ENCODE results near the gene KRT222.

The KRT222 gene

DNA sequence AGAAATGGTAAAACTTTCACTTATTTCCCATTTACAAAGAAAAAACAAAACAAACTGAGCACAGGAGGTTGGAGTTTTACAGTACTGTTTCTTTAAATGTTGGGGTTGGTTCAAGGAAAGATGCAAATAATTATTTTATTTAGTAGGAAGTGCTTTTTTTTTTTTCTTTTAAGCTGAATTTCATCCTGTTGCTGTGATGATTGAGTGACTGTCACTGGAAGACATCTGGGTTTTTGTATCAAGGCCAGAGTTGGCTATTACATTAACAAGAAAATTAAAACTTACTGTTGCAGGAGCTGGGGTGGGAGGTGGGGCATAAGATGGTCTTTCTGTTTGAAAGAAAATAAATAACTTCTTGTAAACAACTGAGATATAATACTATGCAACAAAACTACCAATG, 19.7 kb downstream of the KRT222 start:
- peak in 1 of 2 experiments; percentile 13 for DNase-seq
- no peak for TF ChIP-seq GATA1 (IDR thresholded peaks at IDR 0.05; ENCODE audit: low read depth, low read length)
- TF ChIP-seq POLR2A (IDR thresholded peaks at IDR 0.05; ENCODE audit: low read length) = no peak

- TF ChIP-seq GATA1 (IDR thresholded peaks at IDR 0.05; ENCODE audit: low read depth, low read length) (no peak), POLR2A (IDR thresholded peaks at IDR 0.05; ENCODE audit: low read length) (no peak)
- no peak for DNase-seq
These were observed 27.0 kb downstream of the KRT222 start for GRCh38 chr17:40637931-40638330.

DNA sequence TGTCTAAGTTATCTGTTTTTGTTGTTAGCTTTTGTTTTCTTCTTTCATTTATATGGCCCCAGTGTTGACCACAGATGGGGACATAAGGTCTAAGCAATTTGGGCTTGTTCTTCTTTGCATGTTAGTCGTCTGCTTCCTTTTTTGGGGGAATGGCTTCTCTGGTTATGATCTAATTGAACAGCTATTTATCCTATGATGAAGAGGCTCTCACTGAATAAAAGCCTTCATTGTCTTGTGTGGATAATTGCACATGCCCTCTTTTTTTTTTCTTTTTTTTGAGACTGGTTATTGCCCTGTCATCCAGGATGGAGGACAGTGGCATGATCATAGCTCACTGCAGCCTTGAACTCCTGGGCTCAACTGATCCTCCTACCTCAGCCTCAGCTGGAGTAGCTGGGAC, 31.1 kb downstream of the KRT222 start:
- DNase-seq = no peak
- TF ChIP-seq POLR2A (IDR thresholded peaks at IDR 0.05; ENCODE audit: low read length) (no peak), GATA1 (IDR thresholded peaks at IDR 0.05; ENCODE audit: low read depth, low read length) (no peak)

- no peak for TF ChIP-seq POLR2A (IDR thresholded peaks at IDR 0.05; ENCODE audit: low read length)
- DNase-seq = no peak
These were observed 32.8 kb downstream of the KRT222 start for GRCh38 chr17:40632216-40632615.

GRCh38 chr17:40629842-40630241, 35.1 kb downstream of the KRT222 start:
- TF ChIP-seq POLR2A (IDR thresholded peaks at IDR 0.05; ENCODE audit: low read length) = no peak
- TF ChIP-seq GATA1 (IDR thresholded peaks at IDR 0.05; ENCODE audit: low read depth, low read length) = no peak
- no peak for DNase-seq

DNA sequence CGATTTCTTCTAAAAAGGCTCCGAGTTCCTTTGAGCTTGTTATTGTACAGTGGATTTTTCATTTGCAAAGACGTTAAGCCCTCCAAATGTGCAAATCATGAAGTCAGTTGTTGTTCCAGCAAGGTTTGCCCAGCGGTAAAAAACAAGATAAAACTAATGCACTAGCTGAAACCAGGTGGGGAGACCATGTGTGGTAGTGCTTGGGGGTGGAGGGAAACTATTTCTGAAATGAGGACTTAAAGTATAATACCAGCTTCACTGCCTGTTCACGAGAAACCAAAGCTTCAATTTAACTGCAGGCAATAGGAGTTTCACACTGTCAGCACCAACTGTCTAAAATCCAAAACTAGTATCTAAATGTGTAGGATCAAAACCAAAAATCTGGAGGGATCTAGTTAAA, 39.7 kb downstream of the KRT222 start:
- TF ChIP-seq POLR2A (IDR thresholded peaks at IDR 0.05; ENCODE audit: low read length) (no peak), GATA1 (IDR thresholded peaks at IDR 0.05; ENCODE audit: low read depth, low read length) (no peak)
- no peak for DNase-seq

DNA sequence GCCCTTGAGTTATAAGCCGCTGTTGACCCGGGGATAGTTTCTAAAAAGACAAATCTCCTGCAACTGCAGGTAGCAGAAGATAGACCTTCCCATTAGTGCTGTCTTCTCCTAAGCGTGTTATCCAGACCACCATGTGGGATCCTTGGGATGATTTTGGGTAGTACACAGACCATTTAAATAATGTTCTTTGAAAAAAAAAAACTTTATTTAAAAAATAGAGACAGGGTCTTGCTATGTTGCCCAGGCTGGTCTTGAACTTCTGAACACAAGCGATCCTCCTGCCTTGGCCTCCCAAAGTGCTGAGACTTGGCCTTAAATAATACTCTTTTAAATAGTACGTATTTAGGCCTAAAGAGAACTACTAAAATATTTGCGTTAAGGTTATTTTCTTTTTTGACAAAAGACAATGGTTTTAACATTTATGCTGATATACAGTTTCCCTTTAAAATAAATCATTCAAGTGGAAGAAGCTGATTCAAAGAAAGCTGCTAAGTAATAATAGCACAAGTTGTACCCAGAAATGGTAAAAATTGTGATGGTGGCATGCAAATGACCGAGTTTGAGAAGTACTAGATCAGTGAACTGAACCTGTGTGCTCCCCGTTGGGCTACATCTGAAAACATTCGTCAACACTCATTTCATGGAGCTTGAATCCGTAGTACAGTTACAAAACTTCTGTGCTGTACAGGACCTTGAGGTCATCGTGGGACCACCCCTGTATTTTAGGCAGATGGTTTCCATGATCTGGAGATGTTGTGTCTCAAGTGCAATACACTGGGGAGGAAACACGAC, 41.4 kb downstream of the KRT222 start:
- no peak for DNase-seq
- TF ChIP-seq POLR2A (IDR thresholded peaks at IDR 0.05; ENCODE audit: low read length) (no peak), GATA1 (IDR thresholded peaks at IDR 0.05; ENCODE audit: low read depth, low read length) (no peak)

- no peak for DNase-seq
- TF ChIP-seq POLR2A (IDR thresholded peaks at IDR 0.05; ENCODE audit: low read length) (no peak), GATA1 (IDR thresholded peaks at IDR 0.05; ENCODE audit: low read depth, low read length) (no peak)
These were observed 42.5 kb downstream of the KRT222 start for GRCh38 chr17:40622509-40622928.

DNA sequence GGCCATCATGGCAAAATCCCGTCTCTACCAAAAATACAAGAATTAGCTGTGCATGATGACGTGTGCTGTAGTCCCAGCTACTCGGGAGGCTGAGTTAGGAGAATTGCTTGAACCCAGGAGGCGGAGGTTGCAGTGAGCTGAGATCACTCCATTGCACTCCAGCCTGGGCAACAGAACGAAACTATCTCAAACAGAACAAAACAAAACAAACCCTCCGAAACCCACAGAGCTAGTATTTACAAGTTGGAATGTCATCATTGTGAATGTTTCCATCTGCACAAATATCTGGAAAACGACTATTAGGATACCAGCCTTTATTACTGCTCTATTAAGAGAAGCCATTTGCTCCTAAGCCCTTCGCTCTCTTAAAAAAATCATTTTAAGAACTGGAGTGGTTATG, 43.4 kb downstream of the KRT222 start:
- no peak for TF ChIP-seq GATA1 (IDR thresholded peaks at IDR 0.05; ENCODE audit: low read depth, low read length)
- no peak for TF ChIP-seq POLR2A (IDR thresholded peaks at IDR 0.05; ENCODE audit: low read length)
- DNase-seq = no peak

DNA sequence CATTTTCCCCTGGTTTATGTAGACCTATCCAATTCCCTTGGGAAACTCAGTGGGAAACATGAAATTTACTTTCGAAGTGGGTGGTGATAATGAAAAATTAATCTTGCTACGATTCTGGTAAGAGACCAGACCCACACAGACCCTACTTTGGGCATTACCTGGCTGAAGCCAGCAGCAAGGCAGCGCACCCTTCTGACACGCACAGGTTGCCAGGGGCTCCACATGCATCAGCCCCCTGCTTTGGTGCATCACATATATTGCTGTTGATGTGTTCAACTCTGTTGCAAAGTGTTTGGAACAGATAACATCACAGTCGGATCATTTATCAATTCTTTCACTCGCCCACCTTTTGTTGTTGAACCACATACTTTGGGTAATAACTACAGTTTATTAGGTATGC, 44.0 kb downstream of the KRT222 start:
- TF ChIP-seq POLR2A (IDR thresholded peaks at IDR 0.05; ENCODE audit: low read length) (no peak), GATA1 (IDR thresholded peaks at IDR 0.05; ENCODE audit: low read depth, low read length) (no peak)
- DNase-seq = no peak

DNA sequence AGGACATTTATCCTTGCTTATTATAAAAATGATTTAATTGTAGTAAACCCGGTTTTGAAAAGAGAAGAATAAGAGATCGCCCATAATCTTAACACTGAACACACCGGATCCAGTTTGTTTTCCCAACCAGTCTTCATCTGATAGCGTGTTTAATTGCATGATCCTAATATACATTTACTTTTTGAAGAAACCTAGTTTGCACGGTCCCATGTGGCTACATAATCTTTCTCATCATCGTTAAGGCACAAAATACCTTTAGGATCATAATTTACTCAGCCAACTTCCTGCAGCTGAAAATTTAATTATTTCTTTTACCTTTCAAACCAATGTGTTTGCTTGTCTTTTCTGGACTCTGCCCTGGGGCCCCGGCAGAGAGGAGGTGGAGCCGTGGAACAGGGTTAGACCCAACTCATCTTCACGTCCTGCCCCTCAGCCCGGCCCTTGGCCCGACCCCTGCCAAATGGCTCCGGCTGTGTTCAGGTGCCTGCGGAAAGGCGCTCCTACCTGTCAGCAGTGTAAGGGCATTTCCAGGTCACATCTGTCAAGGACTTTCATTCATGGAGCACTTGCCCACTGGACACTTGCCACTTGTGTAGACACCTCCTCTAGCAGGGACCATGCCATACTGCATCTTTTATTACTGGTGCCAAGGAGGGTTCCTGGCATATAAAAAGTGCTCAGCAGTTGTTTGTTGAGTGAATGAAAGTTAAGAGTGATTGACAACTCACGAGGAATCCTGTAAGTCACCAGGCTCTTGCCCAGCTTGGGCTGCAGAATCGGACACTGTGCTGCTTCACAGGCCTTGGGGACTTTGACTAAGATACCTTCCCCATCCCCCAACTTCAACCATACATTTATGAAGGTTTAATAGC, 46.0 kb downstream of the KRT222 start:
- no peak for DNase-seq
- TF ChIP-seq POLR2A (IDR thresholded peaks at IDR 0.05; ENCODE audit: low read length) (no peak), GATA1 (IDR thresholded peaks at IDR 0.05; ENCODE audit: low read depth, low read length) (no peak)

DNA sequence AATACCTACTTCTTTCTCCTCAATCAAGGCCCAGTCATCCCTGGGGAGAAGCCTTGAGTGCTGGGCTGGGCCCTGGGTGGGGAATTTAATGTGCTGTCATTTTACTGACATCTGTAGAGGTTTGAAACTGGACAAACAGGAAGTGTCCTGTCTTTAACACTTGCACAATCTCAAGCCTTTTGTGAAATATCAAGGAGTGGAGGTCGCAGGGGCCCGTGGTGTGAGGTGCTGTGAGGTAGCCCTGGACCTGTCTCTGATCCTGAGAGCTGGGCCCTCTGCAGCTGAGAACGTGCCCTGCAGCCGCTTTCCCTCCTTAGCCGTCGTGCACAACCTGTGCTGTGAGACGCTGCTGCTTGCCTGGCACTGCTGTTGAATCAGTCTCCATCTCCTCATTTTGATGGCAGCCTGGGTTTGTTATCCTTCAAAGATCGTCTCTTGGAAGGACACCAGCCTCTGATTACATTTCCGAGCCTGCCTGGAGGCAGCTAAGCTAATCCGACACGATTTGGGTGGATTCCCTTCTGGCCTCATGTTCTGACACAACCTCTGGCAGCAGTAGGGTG, 47.2 kb downstream of the KRT222 start:
- TF ChIP-seq GATA1 (IDR thresholded peaks at IDR 0.05; ENCODE audit: low read depth, low read length) (no peak), POLR2A (IDR thresholded peaks at IDR 0.05; ENCODE audit: low read length) (no peak)
- no peak for DNase-seq

DNA sequence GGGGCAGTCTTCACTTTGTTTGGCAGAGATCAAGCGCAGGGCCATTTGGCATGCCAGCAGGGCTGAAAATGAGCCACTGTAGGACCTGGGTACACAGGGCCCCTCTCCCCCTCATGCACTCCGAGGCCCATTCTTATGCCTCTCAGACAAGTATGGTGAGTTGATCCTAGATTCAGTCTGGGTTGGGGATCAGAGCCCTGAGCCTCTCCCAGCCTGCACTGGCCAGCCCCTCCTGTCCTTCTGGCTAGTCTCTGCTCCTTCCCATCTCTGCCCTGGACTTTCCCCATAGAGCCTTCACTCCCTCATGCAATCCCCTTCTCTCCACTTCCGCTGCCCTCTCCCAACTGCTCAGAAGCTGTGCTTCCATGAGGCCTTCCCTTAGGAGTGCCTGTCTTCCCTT, 48.4 kb downstream of the KRT222 start:
- TF ChIP-seq GATA1 (IDR thresholded peaks at IDR 0.05; ENCODE audit: low read depth, low read length) (no peak), POLR2A (IDR thresholded peaks at IDR 0.05; ENCODE audit: low read length) (no peak)
- DNase-seq = no peak

DNA sequence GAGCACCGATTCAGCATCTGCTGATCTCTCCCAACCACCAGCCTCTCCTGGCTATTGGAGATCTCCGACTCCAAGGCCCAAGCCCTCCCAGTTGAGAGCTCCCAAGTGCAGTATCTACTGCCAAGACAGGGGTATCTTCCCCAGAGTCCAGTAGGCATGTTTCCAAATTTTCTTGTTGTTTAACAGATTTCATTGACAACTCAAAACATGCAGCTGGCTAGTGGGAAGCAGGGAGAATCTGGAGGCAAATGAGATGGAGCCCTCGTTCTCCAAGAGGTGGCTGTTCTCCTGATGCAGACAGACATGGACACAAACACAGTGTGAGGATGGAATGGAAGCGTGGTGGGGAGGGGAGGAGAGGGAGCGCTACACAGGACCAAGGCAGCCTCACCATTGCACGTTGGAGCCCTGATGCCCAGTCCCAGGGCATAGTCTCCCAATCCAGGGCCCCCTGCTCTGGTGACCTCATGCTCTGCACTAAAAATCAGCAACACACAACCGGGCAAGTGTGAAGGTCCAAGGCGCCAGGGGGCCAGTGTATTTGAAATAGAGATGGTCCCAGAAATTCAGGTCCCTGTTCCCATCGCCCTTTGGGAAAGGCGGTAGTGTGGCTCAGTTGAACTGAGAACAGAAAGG, 49.0 kb downstream of the KRT222 start:
- TF ChIP-seq GATA1 (IDR thresholded peaks at IDR 0.05; ENCODE audit: low read depth, low read length) (no peak), POLR2A (IDR thresholded peaks at IDR 0.05; ENCODE audit: low read length) (no peak)
- DNase-seq = no peak

Data from erythroblast (primary cell).